Measurements from ENCODE around the gene STUM. TPM values are rescaled to one million over a fixed set of nuclear protein-coding genes. Genes with fewer than 3 reads are reported as not detected.

The STUM gene
- total and polyA plus RNA-seq, 4 donors, result 0.13 to 3.0 (median 1.7) TPM

DNA sequence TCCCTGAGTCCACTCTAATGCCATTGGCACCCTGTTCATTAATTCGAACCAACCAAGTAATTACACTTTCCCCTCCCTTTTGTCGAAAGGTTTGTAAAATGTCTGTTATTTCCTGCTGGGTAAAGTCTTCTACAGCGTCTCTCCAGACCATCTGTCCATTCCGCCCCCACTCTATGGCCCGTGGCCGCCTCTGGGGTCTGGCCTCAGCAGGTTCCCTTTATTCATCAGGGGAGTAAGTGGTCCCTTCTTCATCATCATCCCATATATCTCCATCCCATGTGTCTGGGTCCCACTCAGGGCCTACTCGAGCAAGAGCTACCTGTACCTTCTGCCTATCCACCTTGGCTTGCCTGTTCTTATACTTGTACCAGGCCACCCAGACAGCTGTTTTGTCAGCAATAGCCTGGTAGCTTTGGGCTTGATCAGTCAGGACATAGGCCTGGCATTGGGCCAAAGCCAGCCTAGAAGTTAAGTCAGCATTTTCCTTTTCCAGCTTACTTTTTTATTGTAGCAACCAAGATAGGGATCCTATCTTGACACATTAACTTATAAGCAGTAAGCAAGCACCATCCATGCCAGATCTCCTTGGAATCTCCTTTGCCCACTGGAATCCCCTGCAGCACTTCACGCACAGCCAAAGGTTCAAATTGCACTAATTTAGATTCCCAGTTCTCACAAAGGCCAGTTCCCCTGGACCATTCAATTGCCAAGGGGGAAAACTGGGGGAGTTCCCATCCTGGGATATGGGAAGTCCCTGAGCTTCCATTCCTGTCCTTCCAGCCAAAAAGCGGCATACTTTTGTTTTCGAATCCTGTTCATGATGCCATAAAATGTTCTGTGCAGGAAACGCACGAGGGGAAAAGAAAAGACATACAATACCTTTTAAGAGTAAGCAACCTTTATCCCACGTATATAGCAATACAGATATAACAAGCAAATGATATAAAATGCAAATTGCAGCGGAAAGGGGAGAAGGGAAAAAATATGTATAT, 6.6 kb upstream of the STUM start:
- intact Hi-C loops (cut with DNase I), result no loop called here
- H3K27ac ChIP-seq (ENCODE audit: low read depth in 1 of 2, low read length in 2 of 2), result no peak overlapping the region

DNA sequence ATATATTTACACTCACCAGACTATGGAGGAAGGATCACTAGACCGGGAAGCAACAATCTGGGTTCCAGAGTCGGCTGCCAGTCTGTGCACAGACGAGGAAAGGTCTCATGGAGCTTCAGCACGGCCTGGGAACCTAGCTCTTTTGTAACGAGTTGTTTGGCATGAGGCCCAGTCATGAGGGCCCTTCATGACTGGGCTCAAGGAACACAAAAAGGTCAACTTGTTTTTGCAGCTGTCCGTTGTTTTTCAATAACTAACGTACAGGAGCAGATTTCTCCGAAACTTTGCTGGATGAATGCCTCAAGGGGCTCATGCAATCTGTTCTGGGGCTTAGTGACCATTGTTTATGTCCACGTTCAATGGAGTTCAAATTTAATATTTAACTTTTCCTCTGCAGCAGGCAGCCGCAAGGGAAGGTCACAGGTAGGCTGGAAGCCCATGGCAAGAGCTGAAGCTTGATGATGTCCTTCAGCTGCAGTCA, 5.9 kb upstream of the STUM start:
- Histone ChIP-seq H3K4me1 (ENCODE audit: control insufficient read depth in 1 of 2, insufficient read depth in 2 of 2, low read length in 2 of 2) (no peaks in the 10 kb centered on the region), H3K9me3 (ENCODE audit: control insufficient read depth, low read length) (no peaks in the 10 kb centered on the region), H3K27me3 (ENCODE audit: control insufficient read depth in 1 of 2, insufficient read depth in 2 of 2, low read length in 1 of 2) (peaks cover 0 to 2% of the 10 kb centered on the region in 2 donors), H3K36me3 (ENCODE audit: control insufficient read depth in 1 of 2, insufficient read depth in 2 of 2, low read length in 1 of 2) (no peaks in the 10 kb centered on the region), H3K4me3 (ENCODE audit: low read length in 2 of 2) (no peak overlapping the region), H3K27ac (ENCODE audit: low read depth in 1 of 2, low read length in 2 of 2) (no peak overlapping the region)
- WGBS, 2 donors, result 56% methylated on average over 10 of the region's 10 CpGs
- DNase-seq (no peak), ATAC-seq (ENCODE audit: low FRiP score) (no peak)
- intact Hi-C loops (cut with DNase I), result no loop called here

More for the DNA sequence above, 6.6 kb upstream of the STUM start:
- Histone ChIP-seq H3K9me3 (ENCODE audit: control insufficient read depth, low read length) (no peaks in the 10 kb centered on the region), H3K4me1 (ENCODE audit: control insufficient read depth in 1 of 2, insufficient read depth in 2 of 2, low read length in 2 of 2) (no peaks in the 10 kb centered on the region), H3K27me3 (ENCODE audit: control insufficient read depth in 1 of 2, insufficient read depth in 2 of 2, low read length in 1 of 2) (peaks cover 0 to 2% of the 10 kb centered on the region in 2 donors), H3K36me3 (ENCODE audit: control insufficient read depth in 1 of 2, insufficient read depth in 2 of 2, low read length in 1 of 2) (no peaks in the 10 kb centered on the region), H3K4me3 (ENCODE audit: low read length in 2 of 2) (no peak overlapping the region)
- DNase-seq (peak in 1 of 2 donors; percentile 57), ATAC-seq (ENCODE audit: low FRiP score) (no peak)
- 80 to 84% methylated on average over 14 of the region's 14 CpGs for WGBS, 2 donors

DNA sequence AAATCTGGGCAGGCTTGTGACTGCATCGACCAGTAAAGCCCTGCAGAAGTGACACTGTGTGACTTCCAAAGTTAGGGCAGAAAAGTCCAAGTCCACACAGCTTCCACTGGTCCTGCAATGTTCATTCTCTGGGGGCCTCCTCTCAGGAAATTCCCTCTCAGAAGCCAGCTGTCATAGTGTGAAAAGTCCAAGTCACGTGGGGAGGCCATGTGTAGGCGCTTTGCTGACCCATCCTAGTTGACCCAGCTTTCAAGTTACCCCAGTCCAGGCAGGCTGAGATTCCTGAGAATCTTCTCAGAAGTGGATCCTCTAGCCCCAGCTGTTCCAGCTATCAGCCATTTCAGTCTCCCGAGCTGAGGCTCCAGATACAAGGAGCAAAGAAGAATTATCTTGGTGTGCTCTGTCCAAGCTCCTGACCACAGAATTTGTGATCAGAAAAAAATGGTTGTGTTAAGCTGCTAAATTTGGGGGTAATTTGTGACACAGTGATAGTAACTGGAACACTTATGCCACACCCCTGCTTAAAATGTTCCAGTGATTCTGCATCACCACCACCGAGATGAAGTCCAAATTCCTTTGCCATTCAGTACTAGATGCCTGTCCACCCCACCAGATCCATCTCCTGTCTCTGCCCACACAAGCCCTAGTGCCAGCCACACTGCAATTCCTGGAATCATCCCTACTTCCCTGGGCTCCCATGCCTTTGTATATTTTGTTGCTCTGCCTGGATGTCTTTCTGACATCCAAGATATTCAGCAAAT, 2.5 kb upstream of the STUM start:
- WGBS, 2 donors, result 71 to 77% methylated on average over 5 of the region's 5 CpGs
- Histone ChIP-seq H3K4me3 (ENCODE audit: low read length in 2 of 2) (no peak overlapping the region), H3K36me3 (ENCODE audit: control insufficient read depth in 1 of 2, insufficient read depth in 2 of 2, low read length in 1 of 2) (no peaks in the 10 kb centered on the region), H3K27me3 (ENCODE audit: control insufficient read depth in 1 of 2, insufficient read depth in 2 of 2, low read length in 1 of 2) (no peaks in the 10 kb centered on the region), H3K9me3 (ENCODE audit: control insufficient read depth, low read length) (no peaks in the 10 kb centered on the region), H3K27ac (ENCODE audit: low read depth in 1 of 2, low read length in 2 of 2) (no peak overlapping the region), H3K4me1 (ENCODE audit: control insufficient read depth in 1 of 2, insufficient read depth in 2 of 2, low read length in 2 of 2) (no peaks in the 10 kb centered on the region)
- intact Hi-C loops (cut with DNase I), result loop anchor here (2.0 to 5.0 kb wide), 4 partner anchors 63 to 281 kb away; partner anchors contain the start of gene ITPKB (in 1 of the 2)
- no peak for ATAC-seq (ENCODE audit: low FRiP score)
- DNase-seq, result no peak

DNA sequence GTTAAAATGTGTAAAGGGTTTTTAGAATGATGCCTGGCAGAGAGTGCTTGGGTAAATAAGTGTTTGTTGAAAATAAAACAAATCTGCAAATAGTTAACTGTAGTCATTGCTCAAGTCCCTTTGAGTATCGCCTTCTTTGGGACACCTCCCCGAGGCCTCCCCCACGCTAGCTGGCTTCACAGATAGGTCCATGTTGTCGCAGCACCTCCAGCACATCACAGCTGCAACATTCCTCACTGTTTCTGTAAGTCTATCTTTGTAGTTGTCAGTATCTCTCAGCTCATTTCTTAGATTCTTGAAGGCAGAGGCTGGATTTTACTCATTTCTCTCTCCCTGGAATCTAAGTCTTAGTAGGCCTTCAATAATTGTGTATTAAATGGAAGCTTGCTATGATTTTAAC, 1.6 kb upstream of the STUM start:
- intact Hi-C loops (cut with DNase I), result loop anchor here (2.0 to 5.0 kb wide), 4 partner anchors 62 to 280 kb away; partner anchors contain the start of gene ITPKB (in 1 of the 2)
- Histone ChIP-seq H3K36me3 (ENCODE audit: control insufficient read depth in 1 of 2, insufficient read depth in 2 of 2, low read length in 1 of 2) (no peaks in the 10 kb centered on the region), H3K27ac (ENCODE audit: low read depth in 1 of 2, low read length in 2 of 2) (no peak overlapping the region), H3K9me3 (ENCODE audit: control insufficient read depth, low read length) (no peaks in the 10 kb centered on the region), H3K27me3 (ENCODE audit: control insufficient read depth in 1 of 2, insufficient read depth in 2 of 2, low read length in 1 of 2) (no peaks in the 10 kb centered on the region), H3K4me1 (ENCODE audit: control insufficient read depth in 1 of 2, insufficient read depth in 2 of 2, low read length in 2 of 2) (no peaks in the 10 kb centered on the region), H3K4me3 (ENCODE audit: low read length in 2 of 2) (no peak overlapping the region)
- no peak for ATAC-seq (ENCODE audit: low FRiP score)
- no peak for DNase-seq
- 91 to 95% methylated on average over 4 of the region's 4 CpGs for WGBS, 2 donors

DNA sequence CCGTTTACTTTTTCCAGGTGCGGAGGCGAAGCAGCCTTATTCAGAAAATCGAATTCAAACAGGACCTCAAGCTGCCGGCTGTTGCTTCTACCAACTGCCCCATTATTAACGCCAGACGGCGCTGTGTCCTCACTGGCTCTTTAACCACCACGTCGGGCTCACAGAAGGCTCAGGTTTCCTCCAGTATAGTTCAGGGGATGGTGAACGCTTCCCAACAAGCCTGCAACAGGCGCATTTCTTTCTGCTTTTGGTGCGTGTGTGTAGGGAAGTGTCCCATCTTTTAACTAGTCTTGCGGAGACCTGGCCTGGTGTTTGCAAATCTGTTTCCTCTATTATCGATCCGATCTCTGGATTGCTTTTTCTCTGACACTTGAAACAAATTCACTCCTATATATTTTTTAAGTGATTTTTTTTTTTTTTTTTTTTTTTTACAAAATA, 791 bp upstream of the STUM start:
- Histone ChIP-seq H3K36me3 (ENCODE audit: control insufficient read depth in 1 of 2, insufficient read depth in 2 of 2, low read length in 1 of 2) (no peaks in the 10 kb centered on the region), H3K27ac (ENCODE audit: low read depth in 1 of 2, low read length in 2 of 2) (no peak overlapping the region), H3K27me3 (ENCODE audit: control insufficient read depth in 1 of 2, insufficient read depth in 2 of 2, low read length in 1 of 2) (no peaks in the 10 kb centered on the region), H3K4me1 (ENCODE audit: control insufficient read depth in 1 of 2, insufficient read depth in 2 of 2, low read length in 2 of 2) (no peaks in the 10 kb centered on the region), H3K4me3 (ENCODE audit: low read length in 2 of 2) (no peak overlapping the region), H3K9me3 (ENCODE audit: control insufficient read depth, low read length) (no peaks in the 10 kb centered on the region)
- DNase-seq (peak; percentile 83 to 92), ATAC-seq (ENCODE audit: low FRiP score) (peak; percentile 85)
- WGBS, 2 donors, result 3 to 4% methylated on average over 16 of the region's 16 CpGs
- intact Hi-C loops (cut with DNase I), result loop anchor here (2.0 to 5.0 kb wide), 4 partner anchors 61 to 280 kb away; partner anchors contain the start of gene ITPKB (in 1 of the 2)

DNA sequence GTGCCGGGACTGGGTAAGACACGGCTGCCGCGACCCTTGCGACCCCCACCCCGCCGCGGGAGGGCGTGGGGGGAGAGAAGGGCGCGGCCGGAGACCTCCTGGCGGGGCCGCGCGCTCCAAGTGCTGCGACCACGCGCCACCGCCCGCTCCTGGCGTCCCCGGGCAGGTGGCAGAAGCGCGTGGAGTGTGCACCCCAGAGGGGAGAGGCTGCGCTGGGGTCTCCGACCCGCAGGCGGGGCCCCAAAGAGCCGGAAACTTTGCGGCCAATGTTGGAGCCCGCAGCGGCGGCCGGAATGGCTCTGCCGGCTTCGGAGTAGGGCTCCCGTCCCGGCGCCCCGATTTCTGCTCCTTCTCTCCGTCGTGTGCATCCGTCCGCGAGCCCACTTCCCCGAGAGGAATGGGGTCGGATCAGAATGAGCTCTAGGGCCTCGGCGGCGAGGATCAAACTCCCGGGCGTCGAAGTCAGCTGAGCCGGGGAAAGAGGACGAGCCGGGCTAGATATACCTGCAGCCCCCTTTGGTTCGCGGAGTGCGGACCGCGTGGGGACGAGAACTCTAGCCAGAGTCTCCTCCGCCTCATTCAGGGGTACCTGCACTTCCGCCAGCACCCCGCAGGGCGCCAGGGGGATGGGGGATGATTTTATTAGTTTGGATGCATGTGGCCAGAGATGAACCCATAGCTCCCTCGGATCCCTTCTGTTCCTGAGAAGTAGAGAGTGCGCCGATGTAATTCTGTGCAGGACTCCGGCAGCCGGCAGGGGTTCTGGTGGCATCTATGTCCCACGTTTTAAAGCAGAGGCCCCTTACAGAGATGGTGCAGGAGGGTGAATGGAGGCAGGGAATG, 751 bp downstream of the STUM start:
- no peaks in the 10 kb centered on the region for H3K9me3 ChIP-seq (ENCODE audit: control insufficient read depth, low read length)
- DNase-seq (no peak), ATAC-seq (ENCODE audit: low FRiP score) (peak; percentile 34)
- WGBS, 2 donors, result 1% methylated on average over 68 to 73 of the region's 73 CpGs
- H3K4me3 ChIP-seq (ENCODE audit: low read length in 2 of 2), result peak overlapping the region in 1 of 2 donors; percentile 45
- no peak overlapping the region for H3K27ac ChIP-seq (ENCODE audit: low read depth in 1 of 2, low read length in 2 of 2)
- H3K36me3 ChIP-seq (ENCODE audit: control insufficient read depth in 1 of 2, insufficient read depth in 2 of 2, low read length in 1 of 2), result no peaks in the 10 kb centered on the region
- H3K27me3 ChIP-seq (ENCODE audit: control insufficient read depth in 1 of 2, insufficient read depth in 2 of 2, low read length in 1 of 2), result no peaks in the 10 kb centered on the region
- H3K4me1 ChIP-seq (ENCODE audit: control insufficient read depth in 1 of 2, insufficient read depth in 2 of 2, low read length in 2 of 2), result no peaks in the 10 kb centered on the region
- intact Hi-C loops (cut with DNase I), result loop anchor here in 1 of 2 donors (5.0 kb wide), 2 partner anchors 188 to 278 kb away; partner anchors contain the start of gene ITPKB

DNA sequence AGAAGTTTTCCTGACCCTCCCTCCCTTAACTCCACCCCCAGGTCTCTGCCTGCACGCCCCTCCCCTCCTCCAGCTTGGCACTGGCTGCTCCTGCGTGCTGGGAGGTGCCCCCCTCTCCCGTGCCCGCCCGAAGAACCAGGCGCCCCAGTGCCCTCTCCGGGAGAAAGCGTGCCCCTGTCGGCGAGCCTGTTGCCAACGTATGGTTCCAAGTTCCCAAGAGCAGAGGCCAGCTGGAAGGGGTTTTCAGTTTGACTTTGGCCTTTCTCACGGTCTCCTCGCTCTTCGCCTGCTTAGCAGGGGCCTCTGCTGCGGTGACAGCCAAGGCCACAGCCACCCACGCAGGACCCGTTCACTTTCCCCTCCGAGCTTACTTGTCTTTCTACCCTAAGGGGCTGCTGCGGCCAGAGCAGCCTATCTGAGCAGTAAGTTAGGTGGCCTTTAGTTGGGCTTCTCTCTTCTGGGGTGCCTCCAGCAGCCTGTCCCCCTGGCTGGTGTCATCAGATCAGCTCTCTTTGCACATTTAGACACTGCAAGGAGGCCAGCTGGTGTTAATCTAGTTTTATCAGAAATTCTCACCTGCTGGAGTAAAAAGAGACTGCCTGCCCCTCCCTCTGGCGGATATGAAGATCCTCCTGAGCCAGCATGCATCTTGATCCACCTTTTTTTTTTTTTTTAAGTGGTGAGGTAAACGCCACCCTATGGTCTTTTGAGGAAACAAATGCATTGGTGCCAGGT, 1.5 kb downstream of the STUM start:
- Histone ChIP-seq H3K4me3 (ENCODE audit: low read length in 2 of 2) (no peak overlapping the region), H3K9me3 (ENCODE audit: control insufficient read depth, low read length) (no peaks in the 10 kb centered on the region), H3K36me3 (ENCODE audit: control insufficient read depth in 1 of 2, insufficient read depth in 2 of 2, low read length in 1 of 2) (no peaks in the 10 kb centered on the region), H3K27me3 (ENCODE audit: control insufficient read depth in 1 of 2, insufficient read depth in 2 of 2, low read length in 1 of 2) (no peaks in the 10 kb centered on the region), H3K27ac (ENCODE audit: low read depth in 1 of 2, low read length in 2 of 2) (no peak overlapping the region), H3K4me1 (ENCODE audit: control insufficient read depth in 1 of 2, insufficient read depth in 2 of 2, low read length in 2 of 2) (no peaks in the 10 kb centered on the region)
- peak in 1 of 2 donors; percentile 87 for DNase-seq
- ATAC-seq (ENCODE audit: low FRiP score), result peak; percentile 63
- intact Hi-C loops (cut with DNase I), result loop anchor here (5.0 kb wide), 2 partner anchors 187 to 277 kb away; partner anchors contain the start of gene ITPKB (in 1 of the 2)
- WGBS, 2 donors, result 7 to 8% methylated on average over 21 of the region's 21 CpGs
